Measurements from ENCODE around the gene WDR3. TPM values are rescaled to one million over a fixed set of nuclear protein-coding genes. Genes with fewer than 3 reads are reported as not detected.
"Not testable (repeated sequence)": the region's sequence is repeated elsewhere in the genome, so short reads cannot be mapped to it uniquely, and the experiment has no call there.

Gene WDR3
- total and polyA plus RNA-seq, 2 experiments from 2014 or later, result 20.7 to 24.3 TPM

DNA sequence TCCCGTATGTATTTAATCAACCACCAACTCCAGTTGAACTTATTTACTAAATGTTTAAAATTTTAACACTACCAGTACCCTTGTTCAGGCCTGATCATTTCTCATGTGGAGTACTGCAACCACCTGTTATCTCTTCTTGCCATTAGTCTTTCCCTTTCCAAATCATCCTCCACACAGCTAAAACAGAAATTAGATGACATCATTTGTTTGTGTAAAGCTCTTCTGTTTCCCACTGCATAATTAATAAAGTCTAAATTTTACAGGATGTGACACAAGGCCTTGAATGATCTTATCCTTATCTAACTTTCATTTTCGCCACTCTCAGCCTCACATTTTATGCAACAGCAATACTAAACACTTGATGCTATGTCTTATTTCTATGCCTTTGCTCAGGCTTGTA is 24.5 kb upstream of the WDR3 start:
- H3K27ac ChIP-seq, result no peak overlapping the region
- no peaks in the 10 kb centered on the region for H3K4me1 ChIP-seq (ENCODE audit: insufficient read depth)
- 88% methylated on average over 2 of the region's 2 CpGs for WGBS (ENCODE audit: low lambda C conversion rate, missing lambda C conversion rate)
- H3K9me3 ChIP-seq (ENCODE audit: low read depth), result no peaks in the 10 kb centered on the region
- no peaks in the 10 kb centered on the region for H3K9me2 ChIP-seq (replicated peaks; ENCODE audit: insufficient read depth)
- H3K4me2 ChIP-seq, result no peak overlapping the region
- H3K4me3 ChIP-seq, result no peak overlapping the region
- H2AFZ ChIP-seq, result no peak overlapping the region
- no peaks in the 10 kb centered on the region for H4K20me1 ChIP-seq (ENCODE audit: insufficient read depth, poor library complexity, severe bottlenecking)
- no peaks in the 10 kb centered on the region for H3K36me3 ChIP-seq (replicated peaks; ENCODE audit: insufficient read depth, low read depth)
- no peaks in the 10 kb centered on the region for H3K79me2 ChIP-seq
- DNase-seq (ENCODE audit: low spot score), result no peak
- no peaks in the 10 kb centered on the region for H3K27me3 ChIP-seq
- TF ChIP-seq EZH2 (IDR thresholded peaks at IDR 0.05; ENCODE audit: borderline replicate concordance) (no peak), EZH2phosphoT487 (IDR thresholded peaks at IDR 0.05; ENCODE audit: low read depth, severe bottlenecking, unreplicated experiment) (no peak)
- TF ChIP-seq, protein P1, sequence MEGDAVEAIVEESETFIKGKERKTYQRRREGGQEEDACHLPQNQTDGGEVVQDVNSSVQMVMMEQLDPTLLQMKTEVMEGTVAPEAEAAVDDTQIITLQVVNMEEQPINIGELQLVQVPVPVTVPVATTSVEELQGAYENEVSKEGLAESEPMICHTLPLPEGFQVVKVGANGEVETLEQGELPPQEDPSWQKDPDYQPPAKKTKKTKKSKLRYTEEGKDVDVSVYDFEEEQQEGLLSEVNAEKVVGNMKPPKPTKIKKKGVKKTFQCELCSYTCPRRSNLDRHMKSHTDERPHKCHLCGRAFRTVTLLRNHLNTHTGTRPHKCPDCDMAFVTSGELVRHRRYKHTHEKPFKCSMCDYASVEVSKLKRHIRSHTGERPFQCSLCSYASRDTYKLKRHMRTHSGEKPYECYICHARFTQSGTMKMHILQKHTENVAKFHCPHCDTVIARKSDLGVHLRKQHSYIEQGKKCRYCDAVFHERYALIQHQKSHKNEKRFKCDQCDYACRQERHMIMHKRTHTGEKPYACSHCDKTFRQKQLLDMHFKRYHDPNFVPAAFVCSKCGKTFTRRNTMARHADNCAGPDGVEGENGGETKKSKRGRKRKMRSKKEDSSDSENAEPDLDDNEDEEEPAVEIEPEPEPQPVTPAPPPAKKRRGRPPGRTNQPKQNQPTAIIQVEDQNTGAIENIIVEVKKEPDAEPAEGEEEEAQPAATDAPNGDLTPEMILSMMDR (IDR thresholded peaks at IDR 0.05; ENCODE audit: poor library complexity), result no peak

DNA sequence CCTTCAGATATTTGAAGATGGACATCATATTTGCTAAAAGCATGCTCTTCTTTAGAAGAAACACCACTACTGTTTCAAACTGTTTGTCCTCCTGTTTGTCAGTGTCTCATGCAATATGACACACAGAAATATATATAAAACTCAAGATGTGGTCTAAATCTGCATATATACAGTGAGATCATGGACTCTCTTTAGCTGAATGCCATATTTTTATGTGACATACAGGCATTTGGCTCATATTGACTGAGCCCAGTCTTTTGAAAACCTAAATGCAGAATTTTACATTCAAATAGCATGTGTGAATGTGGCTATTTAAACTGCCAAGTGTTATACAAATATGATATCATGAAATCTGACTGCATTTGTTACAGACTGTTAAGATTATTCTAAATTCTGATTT is 18.5 kb upstream of the WDR3 start:
- TF ChIP-seq, protein P1 (IDR thresholded peaks at IDR 0.05; ENCODE audit: poor library complexity), result no peak
- TF ChIP-seq EZH2phosphoT487 (IDR thresholded peaks at IDR 0.05; ENCODE audit: low read depth, severe bottlenecking, unreplicated experiment) (no peak), EZH2 (IDR thresholded peaks at IDR 0.05; ENCODE audit: borderline replicate concordance) (no peak)
- H3K9me3 ChIP-seq (ENCODE audit: low read depth), result no peaks in the 10 kb centered on the region

DNA sequence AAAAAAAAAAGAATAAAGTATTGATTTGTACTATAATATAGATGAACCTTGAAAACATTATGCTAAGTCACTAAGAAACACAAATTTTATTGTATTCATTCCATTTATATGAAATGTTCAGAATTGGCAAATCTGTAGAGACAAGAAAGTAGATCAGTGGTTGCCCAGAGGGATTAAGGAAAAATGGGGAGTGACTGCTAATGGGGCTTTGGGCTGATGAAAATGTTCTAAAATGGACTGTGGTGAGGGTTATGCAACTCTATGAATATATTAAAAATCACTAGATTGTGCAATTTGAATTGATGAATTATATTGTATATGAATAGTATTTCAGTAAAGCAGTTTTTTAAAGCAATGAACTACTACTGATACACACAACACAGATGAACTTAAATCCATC is 10.2 kb upstream of the WDR3 start:
- TF ChIP-seq EZH2 (IDR thresholded peaks at IDR 0.05; ENCODE audit: borderline replicate concordance), result no peak
- Histone ChIP-seq H3K36me3 (replicated peaks; ENCODE audit: insufficient read depth, low read depth) (no peaks in the 10 kb centered on the region), H2AFZ (no peak overlapping the region)

More for the DNA sequence above, 18.5 kb upstream of the WDR3 start:
- Histone ChIP-seq H3K4me2 (no peak overlapping the region), H2AFZ (no peak overlapping the region), H3K4me1 (ENCODE audit: insufficient read depth) (no peaks in the 10 kb centered on the region), H4K20me1 (ENCODE audit: insufficient read depth, poor library complexity, severe bottlenecking) (no peaks in the 10 kb centered on the region), H3K27me3 (no peaks in the 10 kb centered on the region), H3K4me3 (no peak overlapping the region), H3K36me3 (replicated peaks; ENCODE audit: insufficient read depth, low read depth) (no peaks in the 10 kb centered on the region), H3K9me2 (replicated peaks; ENCODE audit: insufficient read depth) (no peaks in the 10 kb centered on the region), H3K27ac (no peak overlapping the region), H3K79me2 (no peaks in the 10 kb centered on the region)
- DNase-seq (ENCODE audit: low spot score), result no peak

DNA sequence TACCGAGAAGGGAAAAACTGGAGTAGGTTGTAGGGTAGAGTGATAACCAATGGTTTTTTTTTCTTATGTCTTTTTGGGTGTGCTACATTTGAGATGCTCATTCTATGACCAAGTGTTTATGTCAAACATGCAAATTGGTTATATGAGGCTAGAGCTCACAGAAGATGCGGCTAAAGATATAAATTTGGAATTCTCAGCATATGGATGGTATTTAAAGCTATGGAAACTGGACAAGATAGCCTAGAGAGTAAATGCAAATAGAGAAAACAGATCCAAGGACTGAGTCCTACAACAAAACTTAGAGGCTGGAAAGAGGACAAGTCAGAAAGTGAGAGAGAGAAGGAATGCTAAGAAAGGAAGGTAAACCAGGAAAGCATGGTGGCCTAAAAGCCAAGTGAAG is 7.5 kb upstream of the WDR3 start:
- H3K4me1 ChIP-seq (ENCODE audit: insufficient read depth), result no peaks in the 10 kb centered on the region
- H3K9me3 ChIP-seq (ENCODE audit: low read depth), result no peaks in the 10 kb centered on the region
- no peaks in the 10 kb centered on the region for H4K20me1 ChIP-seq (ENCODE audit: insufficient read depth, poor library complexity, severe bottlenecking)
- H3K27me3 ChIP-seq, result no peaks in the 10 kb centered on the region
- no peaks in the 10 kb centered on the region for H3K9me2 ChIP-seq (replicated peaks; ENCODE audit: insufficient read depth)
- no peaks in the 10 kb centered on the region for H3K36me3 ChIP-seq (replicated peaks; ENCODE audit: insufficient read depth, low read depth)
- H3K4me2 ChIP-seq, result no peak overlapping the region
- no peak for TF ChIP-seq EZH2phosphoT487 (IDR thresholded peaks at IDR 0.05; ENCODE audit: low read depth, severe bottlenecking, unreplicated experiment)
- peaks cover 63% of the 10 kb centered on the region for H3K79me2 ChIP-seq
- no peak overlapping the region for H3K27ac ChIP-seq
- 95% methylated on average over 2 of the region's 2 CpGs for WGBS (ENCODE audit: low lambda C conversion rate, missing lambda C conversion rate)
- no peak for DNase-seq (ENCODE audit: low spot score)
- H2AFZ ChIP-seq, result no peak overlapping the region
- no peak overlapping the region for H3K4me3 ChIP-seq

More for the DNA sequence above, 10.2 kb upstream of the WDR3 start:
- H3K4me2 ChIP-seq, result no peak overlapping the region
- no peaks in the 10 kb centered on the region for H3K9me2 ChIP-seq (replicated peaks; ENCODE audit: insufficient read depth)
- no peak overlapping the region for H3K27ac ChIP-seq
- H3K27me3 ChIP-seq, result no peaks in the 10 kb centered on the region
- H3K9me3 ChIP-seq (ENCODE audit: low read depth), result no peaks in the 10 kb centered on the region
- H3K4me3 ChIP-seq, result no peak overlapping the region
- H3K4me1 ChIP-seq (ENCODE audit: insufficient read depth), result no peaks in the 10 kb centered on the region
- H3K79me2 ChIP-seq, result peaks cover 37% of the 10 kb centered on the region
- no peak for DNase-seq (ENCODE audit: low spot score)
- H4K20me1 ChIP-seq (ENCODE audit: insufficient read depth, poor library complexity, severe bottlenecking), result no peaks in the 10 kb centered on the region

DNA sequence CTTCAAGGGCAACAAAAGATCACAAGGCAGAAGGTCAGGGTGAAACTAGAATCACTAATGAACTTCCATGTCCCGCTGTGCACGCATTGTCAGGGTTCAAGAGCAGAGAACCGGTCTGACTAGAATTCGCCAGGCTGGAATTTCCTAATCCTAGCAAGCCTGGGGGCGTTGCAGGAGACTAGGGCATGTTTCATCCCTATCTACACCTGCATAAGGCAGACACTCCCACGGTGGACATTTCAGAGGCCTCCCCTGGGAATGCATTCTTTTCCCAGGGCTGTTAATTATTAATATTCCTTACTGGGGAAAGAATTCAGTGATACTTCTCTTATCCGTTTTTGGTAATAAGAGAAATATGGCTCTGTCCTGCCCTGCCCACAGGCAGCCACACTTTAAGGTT is 6.8 kb upstream of the WDR3 start:
- WGBS (ENCODE audit: low lambda C conversion rate, missing lambda C conversion rate), result 92% methylated on average over 7 of the region's 7 CpGs
- not testable (repeated sequence) for H3K4me3 ChIP-seq; H3K27me3 ChIP-seq; H3K27ac ChIP-seq; H3K36me3 ChIP-seq (replicated peaks; ENCODE audit: insufficient read depth, low read depth); H3K4me2 ChIP-seq; H4K20me1 ChIP-seq (ENCODE audit: insufficient read depth, poor library complexity, severe bottlenecking); H3K4me1 ChIP-seq (ENCODE audit: insufficient read depth); H2AFZ ChIP-seq; DNase-seq (ENCODE audit: low spot score); H3K9me3 ChIP-seq (ENCODE audit: low read depth); H3K9me2 ChIP-seq (replicated peaks; ENCODE audit: insufficient read depth)
- H3K79me2 ChIP-seq, result peaks cover 71% of the 10 kb centered on the region

All from hepatocyte (in vitro differentiated cells).